Measurements from ENCODE around the gene BLOC1S4.
"Not testable (repeated sequence)": the region's sequence is repeated elsewhere in the genome, so short reads cannot be mapped to it uniquely, and the experiment has no call there.

BLOC1S4 gene

DNA sequence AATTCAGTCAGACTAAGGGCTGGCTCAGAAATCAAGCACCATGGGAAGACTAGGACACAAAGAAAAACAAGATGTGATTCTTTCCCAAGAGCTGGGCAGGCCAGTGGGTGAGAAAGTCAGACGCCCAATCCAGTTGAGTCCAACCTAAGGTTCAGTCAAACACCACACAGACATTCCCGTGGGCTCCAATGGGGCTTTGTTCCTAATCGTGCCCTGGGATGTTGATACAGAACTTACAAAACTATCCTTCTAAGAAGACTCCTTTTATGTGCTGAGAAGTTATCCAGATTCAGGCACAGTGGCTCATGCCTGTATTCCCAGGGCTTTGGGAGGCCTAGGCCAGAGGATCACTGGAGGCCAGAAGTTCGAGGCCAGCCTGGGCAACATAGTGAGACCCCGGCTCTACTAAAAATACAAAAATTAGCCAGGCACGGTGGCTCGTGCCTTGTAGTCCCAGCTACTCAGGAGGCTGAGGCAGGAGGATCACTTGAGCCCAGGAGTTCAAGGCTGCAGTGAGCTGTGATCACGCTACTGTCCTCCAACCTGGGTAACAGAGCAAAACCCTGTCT lies 3.7 kb downstream of the BLOC1S4 start:
- DNase-seq: no peak

DNA sequence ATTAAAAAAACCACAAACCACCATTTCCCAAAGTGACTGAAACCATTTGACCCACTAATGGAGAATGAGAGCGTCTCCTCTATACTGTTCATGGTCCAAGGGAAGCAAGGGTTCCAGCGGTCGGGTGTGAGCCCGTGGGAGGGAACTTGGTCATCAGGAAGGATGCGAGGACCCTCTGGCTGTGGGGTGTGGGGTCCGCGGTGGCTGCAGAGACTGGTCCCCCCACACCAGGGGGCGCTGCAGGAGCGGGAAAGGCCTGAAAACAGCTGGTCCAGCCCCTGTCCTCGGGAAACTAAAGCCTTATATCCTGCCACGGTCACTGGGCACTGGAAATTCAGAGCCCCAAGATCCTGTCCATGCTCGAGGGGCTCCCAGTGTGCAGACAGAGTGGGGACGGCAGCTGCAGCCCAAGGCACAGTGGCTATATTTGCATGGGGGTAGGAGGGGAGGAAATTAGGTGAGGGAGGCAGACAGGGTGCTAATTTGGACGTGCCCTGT lies 4.3 kb downstream of the BLOC1S4 start:
- peak; percentile 42 to 86 for DNase-seq

GRCh38 chr4:6721121-6721520 lies 5.1 kb downstream of the BLOC1S4 start:
- DNase-seq: no peak

DNA sequence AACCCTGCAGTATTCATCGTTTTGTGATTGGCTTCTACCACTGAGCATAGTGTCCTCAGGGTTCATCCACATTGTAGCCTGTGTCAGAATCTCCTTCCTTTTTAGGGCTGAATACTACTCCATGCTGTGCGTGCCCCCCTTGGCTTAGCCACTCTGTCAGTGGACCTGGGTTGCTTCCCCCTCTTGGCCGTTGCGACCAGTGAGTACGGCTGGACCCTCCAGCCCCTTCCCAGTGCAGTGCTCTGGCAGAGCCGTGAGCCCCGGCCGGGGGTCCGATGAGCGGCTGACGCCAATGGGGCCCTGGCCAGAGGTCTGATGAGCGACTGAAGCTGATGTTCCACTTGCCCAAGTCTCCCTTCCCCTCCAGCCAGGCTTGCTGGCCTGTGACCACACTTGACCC lies 6.9 kb downstream of the BLOC1S4 start:
- no peak for DNase-seq

GRCh38 chr4:6723851-6724250 lies 7.9 kb downstream of the BLOC1S4 start:
- no peak for DNase-seq

- DNase-seq: no peak
Measured at GRCh38 chr4:6724421-6725111, 8.6 kb downstream of the BLOC1S4 start.

DNA sequence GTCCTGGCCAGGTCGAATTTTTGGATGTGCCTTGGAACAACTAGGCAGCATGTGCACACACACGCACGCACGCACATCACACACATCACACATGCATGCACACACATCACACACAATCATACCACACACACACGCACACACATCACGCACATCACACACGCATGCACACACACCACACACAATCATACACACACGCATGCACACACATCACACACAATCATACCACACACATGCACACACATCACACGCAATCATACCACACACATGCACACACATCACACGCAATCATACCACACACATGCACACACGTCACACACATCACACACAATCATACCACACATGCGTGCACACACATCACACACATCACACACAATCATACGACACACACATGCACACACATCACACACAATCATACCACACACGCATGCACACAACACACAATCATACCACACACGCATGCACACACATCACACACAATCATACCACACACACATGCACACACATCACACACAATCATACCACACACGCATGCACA lies 9.5 kb downstream of the BLOC1S4 start:
- DNase-seq: not testable (repeated sequence)

- no peak for DNase-seq
Measured at GRCh38 chr4:6727081-6727942, 11.3 kb downstream of the BLOC1S4 start.

DNA sequence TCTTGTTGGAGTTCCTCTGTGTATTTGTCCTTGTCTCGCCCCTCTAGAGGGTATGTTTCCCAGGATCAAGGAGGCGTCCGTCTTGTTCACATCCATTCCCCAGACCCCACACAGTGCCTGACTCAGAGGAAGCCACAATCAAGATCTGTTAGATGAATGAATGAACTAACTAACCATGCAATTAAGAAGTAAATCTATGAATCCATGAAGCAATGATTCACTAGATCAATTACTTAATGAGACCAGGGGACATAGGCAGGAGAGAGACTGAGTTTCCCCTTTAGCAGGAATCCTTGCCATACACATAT lies 11.9 kb downstream of the BLOC1S4 start:
- no peak for DNase-seq

- DNase-seq: no peak
Measured at GRCh38 chr4:6728320-6729029, 12.5 kb downstream of the BLOC1S4 start.

- no peak for DNase-seq
Measured at GRCh38 chr4:6730603-6731317, 14.8 kb downstream of the BLOC1S4 start.

DNA sequence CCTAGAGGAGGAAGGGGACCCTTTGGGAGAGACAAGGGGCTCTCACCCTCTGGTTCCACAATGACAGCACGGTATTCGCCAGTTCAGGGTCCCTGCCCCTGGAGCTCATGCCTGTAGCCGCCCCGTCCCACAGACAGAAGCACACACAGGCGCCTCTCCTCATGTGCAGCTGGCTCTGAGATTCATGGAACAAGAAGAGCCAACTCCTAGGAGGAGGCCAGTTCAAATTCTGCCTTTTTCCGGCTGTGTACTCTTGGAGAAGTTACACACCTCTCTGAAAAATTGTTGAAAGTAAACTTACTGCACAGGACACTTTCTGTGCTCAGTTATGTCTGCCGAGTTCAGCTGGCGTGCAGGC lies 15.3 kb downstream of the BLOC1S4 start:
- no peak for DNase-seq

DNA sequence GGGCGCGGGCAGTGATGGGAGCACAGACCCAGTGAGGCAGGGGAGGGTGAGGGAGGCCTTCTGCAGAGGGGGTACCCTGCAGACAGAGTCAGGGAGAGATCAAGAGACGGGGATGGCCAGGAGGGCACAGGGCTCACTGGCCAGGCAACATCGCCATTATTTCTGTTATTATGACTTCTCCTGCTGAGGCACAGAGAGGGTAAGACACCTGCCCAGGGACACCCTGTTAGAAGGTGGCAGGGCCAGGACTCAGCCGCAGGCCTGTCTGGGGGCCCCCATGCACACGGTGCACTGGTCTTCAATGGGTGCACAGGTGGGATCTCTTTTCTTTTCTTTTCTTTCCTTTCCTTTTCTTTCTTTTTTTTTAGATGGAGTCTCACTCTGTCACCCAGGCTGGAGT lies 15.8 kb downstream of the BLOC1S4 start:
- DNase-seq: no peak

GRCh38 chr4:6732441-6733357 lies 16.7 kb downstream of the BLOC1S4 start:
- no peak for DNase-seq

DNA sequence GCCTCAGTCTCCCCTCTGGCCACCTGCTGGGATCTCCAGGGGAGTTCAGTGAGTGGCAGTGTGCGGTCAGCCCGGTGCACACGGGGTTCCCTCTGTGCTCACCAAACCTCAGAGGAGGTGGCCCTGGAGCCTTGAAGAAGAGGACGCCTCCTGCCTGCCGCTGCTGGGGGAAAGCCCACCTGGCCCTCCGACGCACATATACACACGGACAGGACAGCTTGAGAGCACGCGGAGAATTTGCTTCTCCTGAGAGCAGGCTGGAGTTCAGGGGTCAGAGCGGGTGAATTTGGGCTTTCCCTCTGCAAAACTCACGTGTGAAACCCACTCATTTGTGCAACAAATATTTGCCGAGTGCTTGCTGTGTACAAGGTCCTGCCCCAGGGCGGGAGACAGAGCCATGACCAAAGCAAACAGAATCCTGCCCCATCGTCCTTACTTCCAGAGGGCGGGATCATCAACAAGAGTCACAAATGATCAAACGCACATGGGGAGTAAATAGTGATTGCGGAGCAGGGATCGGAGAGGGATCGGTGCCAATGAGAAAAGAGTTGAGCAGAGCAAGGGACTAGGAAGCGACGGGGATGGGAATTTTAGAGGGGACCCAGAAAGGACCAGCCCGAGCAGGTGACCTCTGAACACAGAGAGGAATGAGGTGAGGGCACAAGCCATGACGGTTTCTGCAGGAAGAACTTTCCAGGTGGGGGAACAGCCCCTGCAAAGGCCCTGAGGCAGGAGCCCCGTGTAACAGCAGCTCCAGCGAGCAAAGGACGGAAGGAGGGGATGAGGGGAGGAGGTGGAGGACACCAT lies 17.6 kb downstream of the BLOC1S4 start:
- no peak for DNase-seq

DNA sequence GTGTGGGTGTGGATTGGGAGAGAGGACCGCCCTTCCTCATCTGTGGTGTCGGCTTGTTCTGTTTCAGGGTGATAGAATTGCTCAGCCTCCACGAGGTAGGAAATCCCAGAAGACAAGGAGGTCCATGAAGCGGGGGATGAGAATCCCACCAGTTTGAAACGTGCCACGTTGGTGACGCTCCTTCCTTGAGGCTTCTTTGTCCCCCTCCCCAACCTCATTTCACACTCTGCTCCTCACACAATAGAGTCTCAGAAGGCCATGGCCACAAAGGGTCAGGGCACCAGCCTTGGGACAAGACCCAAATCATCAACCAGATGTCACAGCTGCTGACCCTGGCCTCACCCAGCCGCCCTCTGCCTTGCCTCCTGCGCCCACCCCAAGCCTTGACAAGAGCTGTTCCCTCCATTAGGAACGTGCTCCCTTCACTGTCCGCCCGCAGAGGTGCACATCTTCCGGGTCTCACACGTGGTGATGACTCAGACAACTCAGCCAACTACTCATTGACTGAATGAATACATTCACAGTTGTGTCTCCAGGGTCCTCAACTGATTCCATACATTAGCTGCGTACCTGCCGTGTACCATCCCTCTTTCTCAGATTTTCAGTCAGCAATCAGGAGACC lies 18.3 kb downstream of the BLOC1S4 start:
- DNase-seq: no peak

- no peak for DNase-seq
Measured at GRCh38 chr4:6739920-6740319, 23.9 kb downstream of the BLOC1S4 start.

GRCh38 chr4:6740347-6740746 lies 24.4 kb downstream of the BLOC1S4 start:
- DNase-seq: no peak

DNA sequence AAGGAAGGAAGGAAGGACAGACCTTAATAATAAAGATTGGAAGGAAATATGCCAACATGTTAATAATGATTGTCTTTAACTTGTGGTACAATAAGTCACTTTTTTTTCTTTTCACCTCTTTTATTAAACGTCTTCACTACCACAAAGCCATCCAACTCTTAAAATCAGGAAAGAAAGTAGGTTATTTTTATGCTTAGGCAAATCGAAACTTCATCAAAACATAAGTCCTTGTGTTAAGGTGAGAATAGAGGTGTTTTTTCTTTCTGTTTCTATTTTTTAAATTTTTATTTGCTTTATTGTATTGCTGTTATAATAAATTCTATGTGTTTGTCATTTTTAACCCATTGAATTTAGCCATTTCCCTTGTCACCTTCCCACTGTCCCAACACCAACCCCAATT lies 26.5 kb downstream of the BLOC1S4 start:
- no peak for DNase-seq

GRCh38 chr4:6742989-6743388 lies 27.0 kb downstream of the BLOC1S4 start:
- DNase-seq: no peak
